ENCODE results near the gene SLC25A29. TPM values are rescaled to one million over a fixed set of nuclear protein-coding genes. Genes with fewer than 3 reads are reported as not detected.

Gene SLC25A29
- total RNA-seq, 1 donor from 2014 or later: 29.3 TPM

- no peak for TF ChIP-seq CTCF (IDR thresholded peaks at IDR 0.05)
- no peaks in the 10 kb centered on the region for H3K9me3 Mint-ChIP-seq (ENCODE audit: low read depth)
- DNase-seq (ENCODE audit: low spot score): peak; percentile 69
- H3K36me3 Mint-ChIP-seq (ENCODE audit: low read depth): peaks cover 29% of the 10 kb centered on the region
- no peak overlapping the region for H3K27ac Mint-ChIP-seq (ENCODE audit: unreplicated experiment)
- no peak overlapping the region for H3K4me3 Mint-ChIP-seq (ENCODE audit: unreplicated experiment)
- H3K4me1 Mint-ChIP-seq (ENCODE audit: low read depth): no peaks in the 10 kb centered on the region
- no peaks in the 10 kb centered on the region for H3K27me3 Mint-ChIP-seq (ENCODE audit: low read depth)
These were observed 27.6 kb upstream of the SLC25A29 start for GRCh38 chr14:100333827-100334226.

GRCh38 chr14:100333311-100333710 lies 27.1 kb upstream of the SLC25A29 start:
- no peak for TF ChIP-seq CTCF (IDR thresholded peaks at IDR 0.05)
- Mint-ChIP-seq H3K36me3 (ENCODE audit: low read depth) (peaks cover 27% of the 10 kb centered on the region), H3K9me3 (ENCODE audit: low read depth) (no peaks in the 10 kb centered on the region), H3K27me3 (ENCODE audit: low read depth) (no peaks in the 10 kb centered on the region), H3K27ac (ENCODE audit: unreplicated experiment) (no peak overlapping the region), H3K4me1 (ENCODE audit: low read depth) (no peaks in the 10 kb centered on the region), H3K4me3 (ENCODE audit: unreplicated experiment) (no peak overlapping the region)
- peak; percentile 54 for DNase-seq (ENCODE audit: low spot score)

GRCh38 chr14:100332797-100333196 lies 26.6 kb upstream of the SLC25A29 start:
- H3K4me3 Mint-ChIP-seq (ENCODE audit: unreplicated experiment): no peak overlapping the region
- H3K9me3 Mint-ChIP-seq (ENCODE audit: low read depth): no peaks in the 10 kb centered on the region
- TF ChIP-seq CTCF (IDR thresholded peaks at IDR 0.05): no peak
- no peaks in the 10 kb centered on the region for H3K4me1 Mint-ChIP-seq (ENCODE audit: low read depth)
- peak; percentile 59 for DNase-seq (ENCODE audit: low spot score)
- peaks cover 24% of the 10 kb centered on the region for H3K36me3 Mint-ChIP-seq (ENCODE audit: low read depth)
- H3K27ac Mint-ChIP-seq (ENCODE audit: unreplicated experiment): no peak overlapping the region
- H3K27me3 Mint-ChIP-seq (ENCODE audit: low read depth): no peaks in the 10 kb centered on the region

- H3K27me3 Mint-ChIP-seq (ENCODE audit: low read depth): no peaks in the 10 kb centered on the region
- H3K4me1 Mint-ChIP-seq (ENCODE audit: low read depth): no peaks in the 10 kb centered on the region
- H3K27ac Mint-ChIP-seq (ENCODE audit: unreplicated experiment): no peak overlapping the region
- no peak for DNase-seq (ENCODE audit: low spot score)
- no peaks in the 10 kb centered on the region for H3K9me3 Mint-ChIP-seq (ENCODE audit: low read depth)
- no peak for TF ChIP-seq CTCF (IDR thresholded peaks at IDR 0.05)
- peaks cover 21% of the 10 kb centered on the region for H3K36me3 Mint-ChIP-seq (ENCODE audit: low read depth)
- no peak overlapping the region for H3K4me3 Mint-ChIP-seq (ENCODE audit: unreplicated experiment)
These were observed 25.9 kb upstream of the SLC25A29 start for GRCh38 chr14:100332071-100332639.

GRCh38 chr14:100330388-100330931 lies 24.2 kb upstream of the SLC25A29 start:
- Mint-ChIP-seq H3K4me3 (ENCODE audit: unreplicated experiment) (no peak overlapping the region), H3K4me1 (ENCODE audit: low read depth) (no peaks in the 10 kb centered on the region), H3K36me3 (ENCODE audit: low read depth) (peaks cover 7% of the 10 kb centered on the region), H3K9me3 (ENCODE audit: low read depth) (no peaks in the 10 kb centered on the region), H3K27me3 (ENCODE audit: low read depth) (no peaks in the 10 kb centered on the region), H3K27ac (ENCODE audit: unreplicated experiment) (no peak overlapping the region)
- no peak for TF ChIP-seq CTCF (IDR thresholded peaks at IDR 0.05)
- no peak for DNase-seq (ENCODE audit: low spot score)

Data from chondrocyte (in vitro differentiated cells).